Left ventricle myocardium inferior (tissue), 1 donor: ENCODE measurements around the gene PTPN9. TPM values are rescaled to one million over a fixed set of nuclear protein-coding genes. Genes with fewer than 3 reads are reported as not detected.
"Not testable (repeated sequence)": the region's sequence is repeated elsewhere in the genome, so short reads cannot be mapped to it uniquely, and the experiment has no call there.

ENCODE experiments used
- DNase-seq: peaks from one replicate; pipeline ENCODE4 v3.0.0-alpha.2; 2020
- H3K27ac ChIP-seq: fragments of 200-600 bp; replicated peaks from 2 replicates; pipeline ENCODE4 v1.8.0; 2021
- H3K27me3 ChIP-seq: fragments of 200-600 bp; 2 replicates; pipeline ENCODE4 v1.8.0; 2021; ENCODE audit warnings: low read depth
- H3K36me3 ChIP-seq: fragments of 200-600 bp; 2 replicates; pipeline ENCODE4 v1.8.0; 2021
- H3K4me1 ChIP-seq: fragments of 200-600 bp; 2 replicates; pipeline ENCODE4 v1.8.0; 2021
- H3K4me3 ChIP-seq: fragments of 200-600 bp; 2 replicates; pipeline ENCODE4 v1.8.0; 2021; ENCODE audit warnings: mild to moderate bottlenecking, moderate library complexity
- H3K9me3 ChIP-seq: fragments of 200-600 bp; replicated peaks from 2 replicates; pipeline ENCODE4 v1.8.0; 2021
- intact Hi-C: fragments of 100-400 bp; cut with micrococcal nuclease; formaldehyde crosslinking; loops from one replicate; pipeline ENCODE4 v1.11.0; 2022
- total RNA-seq: library from RNA; stranded (reverse); fragmentation: NEBNext Ultra II Directional; extraction: Animal tissue kit (Norgen Biotek cat#: 25700); gene quantifications from one replicate; pipeline ENCODE4 v1.2.1, GENCODE V29; 2021
- TF ChIP-seq, protein P1 (sequence below): fragments of 200-600 bp; IDR thresholded peaks from 2 replicates; pipeline ENCODE4 v1.8.0; 2021; ENCODE audit warnings: antibody characterized with exemption, mild to moderate bottlenecking, borderline replicate concordance
- donor health status: DM: no; HTN: yes; CAD: no; lungs with severe emphysema.

PTPN9 gene
- total RNA-seq, 1 donor from 2014 or later, result 7.1 TPM

- Histone ChIP-seq H3K36me3 (peaks cover 52% of the 10 kb centered on the region), H3K27me3 (no peaks in the 10 kb centered on the region), H3K4me1 (no peaks in the 10 kb centered on the region), H3K27ac (no peak overlapping the region), H3K9me3 (no peaks in the 10 kb centered on the region), H3K4me3 (no peak overlapping the region)
- intact Hi-C loops, result no loop called here
- TF ChIP-seq, protein P1, sequence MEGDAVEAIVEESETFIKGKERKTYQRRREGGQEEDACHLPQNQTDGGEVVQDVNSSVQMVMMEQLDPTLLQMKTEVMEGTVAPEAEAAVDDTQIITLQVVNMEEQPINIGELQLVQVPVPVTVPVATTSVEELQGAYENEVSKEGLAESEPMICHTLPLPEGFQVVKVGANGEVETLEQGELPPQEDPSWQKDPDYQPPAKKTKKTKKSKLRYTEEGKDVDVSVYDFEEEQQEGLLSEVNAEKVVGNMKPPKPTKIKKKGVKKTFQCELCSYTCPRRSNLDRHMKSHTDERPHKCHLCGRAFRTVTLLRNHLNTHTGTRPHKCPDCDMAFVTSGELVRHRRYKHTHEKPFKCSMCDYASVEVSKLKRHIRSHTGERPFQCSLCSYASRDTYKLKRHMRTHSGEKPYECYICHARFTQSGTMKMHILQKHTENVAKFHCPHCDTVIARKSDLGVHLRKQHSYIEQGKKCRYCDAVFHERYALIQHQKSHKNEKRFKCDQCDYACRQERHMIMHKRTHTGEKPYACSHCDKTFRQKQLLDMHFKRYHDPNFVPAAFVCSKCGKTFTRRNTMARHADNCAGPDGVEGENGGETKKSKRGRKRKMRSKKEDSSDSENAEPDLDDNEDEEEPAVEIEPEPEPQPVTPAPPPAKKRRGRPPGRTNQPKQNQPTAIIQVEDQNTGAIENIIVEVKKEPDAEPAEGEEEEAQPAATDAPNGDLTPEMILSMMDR, result no peak
- no peak for DNase-seq
These were observed 96.0 kb downstream of the PTPN9 start for GRCh38 chr15:75483106-75483505.

DNA sequence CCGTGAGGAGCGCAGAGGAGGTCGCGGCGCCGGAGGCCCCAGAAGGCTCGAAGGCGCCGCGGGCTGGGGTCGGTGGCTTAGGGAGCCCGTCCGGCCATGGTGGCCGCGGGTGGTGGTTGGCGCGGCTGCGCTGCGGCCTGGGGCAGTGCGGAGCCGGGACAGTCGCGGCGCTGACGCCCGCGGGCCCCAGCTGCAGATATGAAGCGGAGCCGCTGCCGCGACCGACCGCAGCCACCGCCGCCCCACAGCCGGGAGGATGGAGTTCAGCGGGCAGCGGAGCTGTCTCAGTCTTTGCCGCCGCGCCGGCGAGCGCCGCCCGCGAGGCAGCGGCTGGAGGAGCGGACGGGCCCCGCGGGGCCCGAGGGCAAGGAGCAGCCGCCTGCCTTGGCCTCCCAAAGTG, 98.7 kb downstream of the PTPN9 start:
- intact Hi-C loops, H3K27ac ChIP-seq, H3K9me3 ChIP-seq, H3K27me3 ChIP-seq, H3K4me3 ChIP-seq, DNase-seq, H3K4me1 ChIP-seq: not testable (repeated sequence)
- peaks cover 56% of the 10 kb centered on the region for H3K36me3 ChIP-seq

GRCh38 chr15:75479670-75480069, 99.4 kb downstream of the PTPN9 start:
- Histone ChIP-seq H3K9me3 (no peaks in the 10 kb centered on the region), H3K27me3 (no peaks in the 10 kb centered on the region), H3K27ac (no peak overlapping the region), H3K36me3 (peaks cover 56% of the 10 kb centered on the region), H3K4me3 (no peak overlapping the region), H3K4me1 (no peaks in the 10 kb centered on the region)
- TF ChIP-seq, protein P1, result no peak
- intact Hi-C loops, result no loop called here
- no peak for DNase-seq

GRCh38 chr15:75477094-75477493, 102.0 kb downstream of the PTPN9 start:
- H3K27me3 ChIP-seq, H3K4me3 ChIP-seq, H3K4me1 ChIP-seq, H3K9me3 ChIP-seq, DNase-seq, intact Hi-C loops, H3K27ac ChIP-seq: not testable (repeated sequence)
- peaks cover 65% of the 10 kb centered on the region for H3K36me3 ChIP-seq

DNA sequence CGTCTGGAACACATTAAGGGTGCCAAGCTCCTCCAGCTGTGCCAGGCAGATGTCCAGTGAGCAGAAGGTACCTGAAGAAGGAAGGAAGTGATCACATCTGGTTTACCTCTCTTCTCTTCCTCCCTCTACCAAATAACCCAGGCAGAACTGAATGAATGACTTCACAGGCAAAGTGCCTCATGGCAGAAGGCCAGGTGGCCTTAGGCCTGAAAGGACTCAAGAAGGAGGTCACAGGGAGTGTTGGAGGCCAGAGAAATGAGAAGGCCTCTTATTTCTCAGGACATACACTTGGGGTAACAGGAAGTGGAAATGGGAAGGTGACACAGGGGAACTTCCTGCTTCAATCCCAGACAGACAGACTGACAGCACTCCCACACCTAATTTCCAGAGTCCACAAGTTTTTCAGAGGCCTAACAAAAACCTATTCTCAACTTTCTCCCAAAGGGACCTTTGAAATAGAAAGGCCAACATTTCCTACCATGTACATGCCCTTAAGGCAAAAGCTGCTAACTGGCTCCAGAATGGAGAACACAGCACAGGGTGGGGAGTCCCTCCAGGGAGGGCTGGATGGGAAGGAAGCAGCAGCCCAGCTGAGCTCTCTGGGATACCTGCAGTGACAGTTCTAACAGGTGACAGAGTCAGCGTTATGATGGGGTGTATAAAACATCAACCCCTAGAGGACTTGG, 110.1 kb downstream of the PTPN9 start:
- Histone ChIP-seq H3K4me1 (peaks cover 11% of the 10 kb centered on the region), H3K27me3 (no peaks in the 10 kb centered on the region), H3K27ac (no peak overlapping the region), H3K36me3 (peaks cover 86% of the 10 kb centered on the region), H3K4me3 (no peak overlapping the region), H3K9me3 (no peaks in the 10 kb centered on the region)
- no peak for DNase-seq
- intact Hi-C loops, result no loop called here
- TF ChIP-seq, protein P1, result no peak

DNA sequence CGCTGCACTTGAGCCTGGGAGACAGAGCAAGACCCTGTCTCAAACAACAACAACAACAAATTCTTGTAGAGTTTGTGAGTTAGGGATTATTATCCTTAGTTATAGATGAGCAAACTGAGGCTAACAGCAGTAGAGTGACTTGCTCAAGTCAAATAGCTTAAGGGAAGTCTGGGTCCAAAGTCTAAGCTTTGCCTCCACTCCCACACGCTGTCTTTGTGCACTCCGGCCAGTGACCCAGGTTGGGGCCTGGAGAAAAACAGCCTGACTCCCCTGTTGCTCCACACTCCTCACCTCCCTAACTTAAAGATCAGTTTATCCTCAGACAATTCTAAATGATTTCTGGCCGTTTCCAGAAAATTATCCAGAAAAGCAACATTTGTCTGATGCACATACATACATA, 118.5 kb downstream of the PTPN9 start:
- peaks cover 14% of the 10 kb centered on the region for H3K4me1 ChIP-seq
- no peak overlapping the region for H3K27ac ChIP-seq
- H3K4me3 ChIP-seq, result no peak overlapping the region
- intact Hi-C loops, result no loop called here
- TF ChIP-seq, protein P1, result no peak
- DNase-seq, result no peak
- peaks cover 4% of the 10 kb centered on the region for H3K36me3 ChIP-seq
- H3K9me3 ChIP-seq, result no peaks in the 10 kb centered on the region
- H3K27me3 ChIP-seq, result no peaks in the 10 kb centered on the region
